Stomach (tissue), 4 donors: ENCODE results near the gene C8A.

Source experiments
- CTCF ChIP-seq, 7 experiments: fragments of 450-650 bp in 4 of 7; fragments of 200-600 bp in 3 of 7; sonication (generic) in 3 of 7; IDR thresholded peaks; one replicate each; pipeline ENCODE4 v1.5.1; 2016 to 2019; ENCODE audit warnings: antibody characterized with exemption in 7 of 7, control low read depth in 2 of 7, mild to moderate bottlenecking in 1 of 7
- POLR2AphosphoS5 ChIP-seq, 3 donors: sonication (generic); formaldehyde crosslinking; IDR thresholded peaks; one replicate each; pipeline ENCODE4 v1.6.1; 2016; ENCODE audit warnings: antibody characterized with exemption in 3 of 3

- TF ChIP-seq CTCF (IDR thresholded peaks at IDR 0.05) (no peak), POLR2AphosphoS5 (IDR thresholded peaks at IDR 0.05) (no peak)
Observed at GRCh38 chr1:56908619-56909221, 54.1 kb downstream of the C8A start.
